Measurements from ENCODE around the gene IFITM2.

DNA sequence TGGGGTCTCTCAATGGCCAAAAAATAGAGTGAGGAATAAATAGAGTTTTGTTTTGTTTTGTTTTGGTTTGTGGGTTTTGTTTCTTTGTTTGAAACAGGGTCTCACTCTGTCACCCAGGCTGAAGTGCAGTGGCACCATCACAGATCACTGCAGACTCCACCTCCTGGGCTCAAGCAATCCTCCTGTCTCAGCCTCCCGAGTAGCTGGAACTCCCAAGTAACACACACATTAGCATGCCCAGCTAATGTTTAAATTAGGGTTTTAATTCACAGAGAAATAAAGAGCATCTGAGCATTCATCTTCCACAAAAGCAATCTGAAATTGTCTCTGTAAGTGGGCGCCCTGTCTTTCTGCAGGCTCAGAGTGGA is 22.3 kb downstream of the IFITM2 start:
- TF ChIP-seq, protein P1, sequence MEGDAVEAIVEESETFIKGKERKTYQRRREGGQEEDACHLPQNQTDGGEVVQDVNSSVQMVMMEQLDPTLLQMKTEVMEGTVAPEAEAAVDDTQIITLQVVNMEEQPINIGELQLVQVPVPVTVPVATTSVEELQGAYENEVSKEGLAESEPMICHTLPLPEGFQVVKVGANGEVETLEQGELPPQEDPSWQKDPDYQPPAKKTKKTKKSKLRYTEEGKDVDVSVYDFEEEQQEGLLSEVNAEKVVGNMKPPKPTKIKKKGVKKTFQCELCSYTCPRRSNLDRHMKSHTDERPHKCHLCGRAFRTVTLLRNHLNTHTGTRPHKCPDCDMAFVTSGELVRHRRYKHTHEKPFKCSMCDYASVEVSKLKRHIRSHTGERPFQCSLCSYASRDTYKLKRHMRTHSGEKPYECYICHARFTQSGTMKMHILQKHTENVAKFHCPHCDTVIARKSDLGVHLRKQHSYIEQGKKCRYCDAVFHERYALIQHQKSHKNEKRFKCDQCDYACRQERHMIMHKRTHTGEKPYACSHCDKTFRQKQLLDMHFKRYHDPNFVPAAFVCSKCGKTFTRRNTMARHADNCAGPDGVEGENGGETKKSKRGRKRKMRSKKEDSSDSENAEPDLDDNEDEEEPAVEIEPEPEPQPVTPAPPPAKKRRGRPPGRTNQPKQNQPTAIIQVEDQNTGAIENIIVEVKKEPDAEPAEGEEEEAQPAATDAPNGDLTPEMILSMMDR (tag by site-specific recombination; IDR thresholded peaks at IDR 0.05): no peak
- TF ChIP-seq ZBTB21 (tag by site-specific recombination; IDR thresholded peaks at IDR 0.05) (no peak), SALL2 (tag by site-specific recombination; IDR thresholded peaks at IDR 0.05; ENCODE audit: borderline replicate concordance) (no peak), ZNF530 (tag by site-specific recombination; IDR thresholded peaks at IDR 0.05; ENCODE audit: low read depth) (no peak), GLIS1 (tag by site-specific recombination; IDR thresholded peaks at IDR 0.05) (no peak), KLF1 (tag by site-specific recombination; IDR thresholded peaks at IDR 0.05) (no peak), ZNF248 (tag by site-specific recombination; IDR thresholded peaks at IDR 0.05) (no peak), ZNF501 (tag by site-specific recombination; IDR thresholded peaks at IDR 0.05) (no peak), ZNF624 (tag by site-specific recombination; IDR thresholded peaks at IDR 0.05) (no peak)
- TF ChIP-seq, protein P2, sequence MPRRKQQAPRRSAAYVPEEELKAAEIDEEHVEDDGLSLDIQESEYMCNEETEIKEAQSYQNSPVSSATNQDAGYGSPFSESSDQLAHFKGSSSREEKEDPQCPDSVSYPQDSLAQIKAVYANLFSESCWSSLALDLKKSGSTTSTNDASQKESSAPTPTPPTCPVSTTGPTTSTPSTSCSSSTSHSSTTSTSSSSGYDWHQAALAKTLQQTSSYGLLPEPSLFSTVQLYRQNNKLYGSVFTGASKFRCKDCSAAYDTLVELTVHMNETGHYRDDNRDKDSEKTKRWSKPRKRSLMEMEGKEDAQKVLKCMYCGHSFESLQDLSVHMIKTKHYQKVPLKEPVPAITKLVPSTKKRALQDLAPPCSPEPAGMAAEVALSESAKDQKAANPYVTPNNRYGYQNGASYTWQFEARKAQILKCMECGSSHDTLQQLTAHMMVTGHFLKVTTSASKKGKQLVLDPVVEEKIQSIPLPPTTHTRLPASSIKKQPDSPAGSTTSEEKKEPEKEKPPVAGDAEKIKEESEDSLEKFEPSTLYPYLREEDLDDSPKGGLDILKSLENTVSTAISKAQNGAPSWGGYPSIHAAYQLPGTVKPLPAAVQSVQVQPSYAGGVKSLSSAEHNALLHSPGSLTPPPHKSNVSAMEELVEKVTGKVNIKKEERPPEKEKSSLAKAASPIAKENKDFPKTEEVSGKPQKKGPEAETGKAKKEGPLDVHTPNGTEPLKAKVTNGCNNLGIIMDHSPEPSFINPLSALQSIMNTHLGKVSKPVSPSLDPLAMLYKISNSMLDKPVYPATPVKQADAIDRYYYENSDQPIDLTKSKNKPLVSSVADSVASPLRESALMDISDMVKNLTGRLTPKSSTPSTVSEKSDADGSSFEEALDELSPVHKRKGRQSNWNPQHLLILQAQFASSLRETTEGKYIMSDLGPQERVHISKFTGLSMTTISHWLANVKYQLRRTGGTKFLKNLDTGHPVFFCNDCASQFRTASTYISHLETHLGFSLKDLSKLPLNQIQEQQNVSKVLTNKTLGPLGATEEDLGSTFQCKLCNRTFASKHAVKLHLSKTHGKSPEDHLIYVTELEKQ (tag by site-specific recombination; IDR thresholded peaks at IDR 0.05; ENCODE audit: borderline replicate concordance): no peak
